Psoas muscle (tissue), 8 donors: ENCODE results near the gene MS4A4E. TPM values are rescaled to one million over a fixed set of nuclear protein-coding genes. Genes with fewer than 3 reads are reported as not detected.

Source experiments
- ATAC-seq, 4 donors: fragments of 200-7000 bp; cut with Tn5 transposase; one replicate each; pipeline ENCODE4 v1.9.1; 2020; ENCODE audit warnings: moderate library complexity in 3 of 4, mild to moderate bottlenecking in 2 of 4
- DNase-seq, 2 donors: peaks; one replicate each; pipeline ENCODE4 v3.0.0-alpha.2; 2020
- H3K27ac ChIP-seq: fragments of 200-600 bp; one replicate; pipeline ENCODE4 v1.8.0; 2022
- H3K27me3 ChIP-seq, 3 donors: fragments of 200-600 bp in 1 of 3; one replicate each; pipeline versions ENCODE4 v1.6.1 to v1.8.0; 2013 to 2022; ENCODE audit warnings: low read length in 2 of 3, mild to moderate bottlenecking in 2 of 3, moderate library complexity in 1 of 3; ENCODE audit not compliant: insufficient read depth in 3 of 3
- H3K36me3 ChIP-seq, 2 donors: fragments of 200-600 bp in 1 of 2; one replicate each; pipeline versions ENCODE4 v1.6.1 to v1.8.0; 2013 to 2022; ENCODE audit warnings: low read depth in 1 of 2, mild to moderate bottlenecking in 1 of 2, moderate library complexity in 1 of 2; ENCODE audit not compliant: insufficient read depth in 1 of 2
- H3K4me1 ChIP-seq: fragments of 200-600 bp; one replicate; pipeline ENCODE4 v1.8.0; 2022
- H3K4me3 ChIP-seq: fragments of 200-600 bp; one replicate; pipeline ENCODE4 v1.8.0; 2022; ENCODE audit warnings: mild to moderate bottlenecking
- H3K9me3 ChIP-seq: fragments of 200-600 bp; one replicate; pipeline ENCODE4 v1.8.0; 2022
- WGBS, 3 donors: extraction: QIAGEN DNeasy Blood & Tissue Kit; methylation state at CpG; one replicate each; pipeline versions ENCODE4 v1.1.6 to v1.1.7; 2013; 5-methylcytosine and 5-hydroxymethylcytosine counted together
- intact Hi-C, 2 donors: fragments of 100-400 bp; cut with DNase I; formaldehyde crosslinking; loops; one replicate each; pipeline versions ENCODE4 v1.11.0 to v1.14.2; 2022
- polyA plus RNA-seq, 3 donors: library from polyadenylated mRNA; stranded (reverse); fragments of 200-250 nt; gene quantifications; one replicate each; pipeline ENCODE4 v1.2.3, GENCODE V29; 2013
- total RNA-seq, 4 donors: library from RNA; stranded (reverse); fragmentation: NEBNext Ultra II Directional in 2 of 4; extraction: Animal tissue kit (Norgen Biotek cat#: 25700) in 2 of 4; gene quantifications; one replicate each; pipeline versions ENCODE4 v1.2.1 to v1.2.4, GENCODE V29; 2021 to 2023
- TF ChIP-seq, protein P1 (sequence below): fragments of 200-600 bp; IDR thresholded peaks from one replicate; pipeline ENCODE4 v1.8.0; 2022; ENCODE audit warnings: antibody characterized with exemption
- donor health status: healthy with polysubstance abuse.
- donor health status: DM: no; HTN: no; CAD: no; lungs with moderate emphysema.
- donor health status: Bipolar disorder and iron deficiency.
- donor health status: healthy.
- donor health status: DM: yes; HTN: yes; CAD: no.
- donor health status: DM: no; HTN: no; CAD: no.
- donor health status: DM: no; HTN: no; CAD: no.
- donor health status: DM: yes; HTN: yes; CAD: no.

The MS4A4E gene
- total and polyA plus RNA-seq, 7 donors: 0.05 to 1.6 (median 0.47) TPM

DNA sequence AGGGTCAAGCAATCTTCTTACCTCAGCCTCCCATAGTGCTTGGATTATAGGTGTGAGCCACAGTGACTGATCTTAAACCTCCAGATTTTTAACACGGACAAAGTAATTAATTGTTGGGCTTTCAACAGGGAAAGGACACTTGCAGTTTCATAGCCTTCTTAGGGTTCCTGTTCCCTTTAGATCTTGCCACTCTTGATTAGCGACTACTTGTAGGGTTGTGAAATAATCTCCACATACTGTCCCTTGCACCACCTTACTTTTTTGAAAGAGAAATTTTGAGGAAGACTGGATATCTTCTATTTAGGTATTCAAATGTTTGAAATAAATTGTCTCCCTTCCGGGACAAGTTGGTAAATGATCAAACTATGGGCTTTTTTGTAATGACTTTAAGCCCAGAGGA lies 7.6 kb downstream of the MS4A4E start:
- no peak overlapping the region for H3K27ac ChIP-seq
- H3K4me3 ChIP-seq: no peak overlapping the region
- no peaks in the 10 kb centered on the region for H3K27me3 ChIP-seq
- 77 to 80% (median 78%) methylated on average over 3 of the region's 3 CpGs for WGBS, 3 donors
- no peaks in the 10 kb centered on the region for H3K9me3 ChIP-seq
- no peaks in the 10 kb centered on the region for H3K36me3 ChIP-seq
- DNase-seq (no peak), ATAC-seq (no peak)
- intact Hi-C loops: no loop called here
- TF ChIP-seq, protein P1, sequence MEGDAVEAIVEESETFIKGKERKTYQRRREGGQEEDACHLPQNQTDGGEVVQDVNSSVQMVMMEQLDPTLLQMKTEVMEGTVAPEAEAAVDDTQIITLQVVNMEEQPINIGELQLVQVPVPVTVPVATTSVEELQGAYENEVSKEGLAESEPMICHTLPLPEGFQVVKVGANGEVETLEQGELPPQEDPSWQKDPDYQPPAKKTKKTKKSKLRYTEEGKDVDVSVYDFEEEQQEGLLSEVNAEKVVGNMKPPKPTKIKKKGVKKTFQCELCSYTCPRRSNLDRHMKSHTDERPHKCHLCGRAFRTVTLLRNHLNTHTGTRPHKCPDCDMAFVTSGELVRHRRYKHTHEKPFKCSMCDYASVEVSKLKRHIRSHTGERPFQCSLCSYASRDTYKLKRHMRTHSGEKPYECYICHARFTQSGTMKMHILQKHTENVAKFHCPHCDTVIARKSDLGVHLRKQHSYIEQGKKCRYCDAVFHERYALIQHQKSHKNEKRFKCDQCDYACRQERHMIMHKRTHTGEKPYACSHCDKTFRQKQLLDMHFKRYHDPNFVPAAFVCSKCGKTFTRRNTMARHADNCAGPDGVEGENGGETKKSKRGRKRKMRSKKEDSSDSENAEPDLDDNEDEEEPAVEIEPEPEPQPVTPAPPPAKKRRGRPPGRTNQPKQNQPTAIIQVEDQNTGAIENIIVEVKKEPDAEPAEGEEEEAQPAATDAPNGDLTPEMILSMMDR: no peak
- H3K4me1 ChIP-seq: no peaks in the 10 kb centered on the region

DNA sequence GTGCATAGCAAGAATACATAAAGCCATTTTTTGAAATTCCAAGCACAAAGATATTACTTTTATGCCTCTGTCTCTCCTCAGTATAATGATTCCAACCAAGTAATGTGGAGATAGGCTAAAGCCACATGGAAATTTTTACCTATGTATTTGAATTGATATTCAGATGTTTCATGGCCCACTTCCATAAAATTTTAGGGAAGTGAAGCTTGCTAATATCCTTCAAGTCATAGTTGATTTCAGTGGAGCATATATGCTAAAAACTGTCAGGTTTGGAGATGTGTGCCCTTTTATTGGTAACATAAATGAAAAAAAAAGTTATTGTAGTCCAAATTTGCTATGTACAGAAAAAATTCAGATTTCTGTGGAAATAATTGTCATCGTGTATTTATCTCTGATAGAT lies 12.3 kb downstream of the MS4A4E start:
- no peaks in the 10 kb centered on the region for H3K27me3 ChIP-seq
- TF ChIP-seq, protein P1: no peak
- intact Hi-C loops: no loop called here
- H3K4me1 ChIP-seq: no peaks in the 10 kb centered on the region
- no peak overlapping the region for H3K4me3 ChIP-seq
- H3K27ac ChIP-seq: no peak overlapping the region
- no peak for DNase-seq
- WGBS, 3 donors: 48 to 62% (median 58%) methylated on average over 1 of the region's 1 CpG
- no peak for ATAC-seq
- H3K36me3 ChIP-seq: no peaks in the 10 kb centered on the region
- no peaks in the 10 kb centered on the region for H3K9me3 ChIP-seq

DNA sequence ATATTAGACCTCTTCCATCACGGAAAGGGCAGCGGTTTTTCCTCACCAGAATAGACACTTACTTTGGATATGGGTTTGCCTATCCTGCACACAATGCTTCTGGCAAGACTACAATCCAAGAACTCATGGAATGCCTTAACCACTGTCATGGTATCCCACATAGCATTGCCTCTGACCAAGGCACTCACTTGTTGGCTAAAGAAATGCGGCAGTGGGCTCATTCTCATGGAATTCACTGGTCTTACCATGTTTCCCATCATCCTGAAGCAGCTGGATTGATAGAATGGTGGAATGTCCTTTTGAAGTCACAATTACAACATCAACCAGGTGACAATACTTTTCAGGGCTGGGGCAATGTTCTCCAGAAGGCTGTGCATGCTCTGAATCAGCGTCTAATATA lies 20.8 kb downstream of the MS4A4E start:
- Histone ChIP-seq H3K4me1 (no peaks in the 10 kb centered on the region), H3K36me3 (no peaks in the 10 kb centered on the region), H3K9me3 (no peaks in the 10 kb centered on the region), H3K27me3 (no peaks in the 10 kb centered on the region), H3K27ac (no peak overlapping the region), H3K4me3 (no peak overlapping the region)
- intact Hi-C loops: no loop called here
- WGBS, 3 donors: 81 to 86% (median 82%) methylated on average over 4 of the region's 4 CpGs
- DNase-seq (no peak), ATAC-seq (no peak)
- TF ChIP-seq, protein P1: no peak

DNA sequence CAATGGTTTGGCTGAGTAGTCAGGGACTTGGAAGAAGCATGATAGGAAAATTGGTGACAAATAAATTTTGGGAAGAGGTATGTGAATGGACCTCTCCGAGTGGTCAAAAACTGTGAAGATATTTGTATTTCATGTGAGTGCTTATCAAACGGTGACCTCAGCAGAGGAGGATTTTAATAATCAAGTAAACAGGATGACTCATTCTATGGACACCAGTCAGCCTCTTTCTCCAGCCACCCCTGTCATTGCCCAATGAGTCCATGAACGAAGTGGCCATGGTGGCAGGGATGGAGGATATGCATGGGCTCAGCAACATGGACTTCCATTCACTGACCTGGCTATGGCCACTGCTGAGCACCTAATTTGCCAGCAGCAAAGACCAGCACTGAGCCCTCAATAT lies 21.2 kb downstream of the MS4A4E start:
- 49 to 69% (median 63%) methylated on average over 3 of the region's 3 CpGs for WGBS, 3 donors
- Histone ChIP-seq H3K4me3 (no peak overlapping the region), H3K27me3 (no peaks in the 10 kb centered on the region), H3K9me3 (no peaks in the 10 kb centered on the region), H3K4me1 (no peaks in the 10 kb centered on the region), H3K27ac (no peak overlapping the region), H3K36me3 (no peaks in the 10 kb centered on the region)
- DNase-seq (no peak), ATAC-seq (no peak)
- TF ChIP-seq, protein P1: no peak
- intact Hi-C loops: no loop called here

DNA sequence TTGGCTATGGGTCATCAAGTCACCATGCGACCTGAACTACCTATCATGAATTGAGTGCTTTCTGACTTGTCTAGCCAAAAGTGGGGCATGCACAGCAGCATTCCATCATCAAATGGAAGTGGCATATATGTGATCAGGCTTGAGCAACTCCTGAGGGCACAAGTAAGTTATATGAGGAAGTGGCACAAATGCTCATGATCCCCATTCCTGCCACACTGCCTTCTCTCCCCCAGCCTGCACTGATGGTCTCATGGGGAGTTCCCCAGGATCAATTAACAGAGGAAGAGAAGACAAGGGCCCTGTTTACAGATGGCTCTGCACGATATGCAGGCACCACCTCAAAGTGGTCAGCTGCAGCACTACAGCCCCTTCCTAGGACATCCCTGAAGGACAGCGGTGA lies 21.8 kb downstream of the MS4A4E start:
- no peaks in the 10 kb centered on the region for H3K9me3 ChIP-seq
- no peak for DNase-seq
- intact Hi-C loops: no loop called here
- H3K36me3 ChIP-seq: no peaks in the 10 kb centered on the region
- TF ChIP-seq, protein P1: no peak
- no peak overlapping the region for H3K27ac ChIP-seq
- 86 to 89% (median 86%) methylated on average over 3 of the region's 3 CpGs for WGBS, 3 donors
- H3K27me3 ChIP-seq: no peaks in the 10 kb centered on the region
- no peak for ATAC-seq
- no peak overlapping the region for H3K4me3 ChIP-seq
- H3K4me1 ChIP-seq: no peaks in the 10 kb centered on the region
